Measurements from ENCODE around the gene SCO1. TPM values are rescaled to one million over a fixed set of nuclear protein-coding genes. Genes with fewer than 3 reads are reported as not detected.

The SCO1 gene
- total and polyA plus RNA-seq, 2 donors (not counting 1 experiment from before 2014, with no cell fraction given), result 16.7 to 56.6 TPM

- Histone ChIP-seq H3K9me3 (ENCODE audit: control insufficient read depth, insufficient read depth, low read depth, low read length) (no peaks in the 10 kb centered on the region), H3K4me1 (ENCODE audit: control insufficient read depth, extremely low read depth, insufficient read depth, low read length) (no peaks in the 10 kb centered on the region), H3K4me3 (replicated peaks in 1 of 4; ENCODE audit: control extremely low read depth in 1 of 4, insufficient read depth in 1 of 4, low read depth in 3 of 4, low read length in 4 of 4) (no peak overlapping the region), H3K4me2 (ENCODE audit: extremely low read depth, insufficient read depth, low read length) (no peak overlapping the region), H3K27me3 (ENCODE audit: control insufficient read depth, insufficient read depth, low read length) (no peaks in the 10 kb centered on the region), H3K36me3 (ENCODE audit: control insufficient read depth, insufficient read depth, low read length) (no peaks in the 10 kb centered on the region), H3K9ac (ENCODE audit: insufficient read depth, low read length) (no peak overlapping the region), H2AFZ (ENCODE audit: low read length) (no peak overlapping the region), H3K27ac (ENCODE audit: insufficient read depth, low read length) (no peak overlapping the region), H4K20me1 (ENCODE audit: control insufficient read depth, extremely low read depth, insufficient read depth, low read length) (no peaks in the 10 kb centered on the region), H3K79me2 (ENCODE audit: control insufficient read depth, insufficient read depth, low read length) (no peaks in the 10 kb centered on the region)
- TF ChIP-seq CTCF (conservative IDR thresholded peaks at IDR 0.05 in 1 of 2, IDR thresholded peaks at IDR 0.05 in 1 of 2; ENCODE audit: low read depth in 1 of 2, low read length in 2 of 2) (no peak), EZH2 (IDR thresholded peaks at IDR 0.05; ENCODE audit: low read length, missing control alignments) (no peak)
- no peak for DNase-seq (ENCODE audit: low read depth in 2 of 2)
These were observed 32.8 kb downstream of the SCO1 start for GRCh38 chr17:10664571-10664970.

GRCh38 chr17:10663231-10663630 lies 34.1 kb downstream of the SCO1 start:
- Histone ChIP-seq H3K4me1 (ENCODE audit: control insufficient read depth, extremely low read depth, insufficient read depth, low read length) (no peaks in the 10 kb centered on the region), H3K36me3 (ENCODE audit: control insufficient read depth, insufficient read depth, low read length) (no peaks in the 10 kb centered on the region), H2AFZ (ENCODE audit: low read length) (no peak overlapping the region), H3K4me3 (replicated peaks in 1 of 4; ENCODE audit: control extremely low read depth in 1 of 4, insufficient read depth in 1 of 4, low read depth in 3 of 4, low read length in 4 of 4) (no peak overlapping the region), H3K9ac (ENCODE audit: insufficient read depth, low read length) (no peak overlapping the region), H4K20me1 (ENCODE audit: control insufficient read depth, extremely low read depth, insufficient read depth, low read length) (no peaks in the 10 kb centered on the region), H3K9me3 (ENCODE audit: control insufficient read depth, insufficient read depth, low read depth, low read length) (no peaks in the 10 kb centered on the region), H3K4me2 (ENCODE audit: extremely low read depth, insufficient read depth, low read length) (no peak overlapping the region), H3K27ac (ENCODE audit: insufficient read depth, low read length) (no peak overlapping the region), H3K27me3 (ENCODE audit: control insufficient read depth, insufficient read depth, low read length) (no peaks in the 10 kb centered on the region), H3K79me2 (ENCODE audit: control insufficient read depth, insufficient read depth, low read length) (no peaks in the 10 kb centered on the region)
- no peak for TF ChIP-seq EZH2 (IDR thresholded peaks at IDR 0.05; ENCODE audit: low read length, missing control alignments)
- TF ChIP-seq CTCF (conservative IDR thresholded peaks at IDR 0.05 in 1 of 2, IDR thresholded peaks at IDR 0.05 in 1 of 2; ENCODE audit: low read depth in 1 of 2, low read length in 2 of 2), result no peak
- DNase-seq (ENCODE audit: low read depth in 2 of 2), result no peak

- TF ChIP-seq CTCF (conservative IDR thresholded peaks at IDR 0.05 in 1 of 2, IDR thresholded peaks at IDR 0.05 in 1 of 2; ENCODE audit: low read depth in 1 of 2, low read length in 2 of 2), result no peak
- no peak for TF ChIP-seq EZH2 (IDR thresholded peaks at IDR 0.05; ENCODE audit: low read length, missing control alignments)
- H3K27ac ChIP-seq (ENCODE audit: insufficient read depth, low read length), result no peak overlapping the region
- H3K4me3 ChIP-seq (replicated peaks in 1 of 4; ENCODE audit: control extremely low read depth in 1 of 4, insufficient read depth in 1 of 4, low read depth in 3 of 4, low read length in 4 of 4), result no peak overlapping the region
- no peak for DNase-seq (ENCODE audit: low read depth in 2 of 2)
- no peaks in the 10 kb centered on the region for H3K27me3 ChIP-seq (ENCODE audit: control insufficient read depth, insufficient read depth, low read length)
- H3K4me2 ChIP-seq (ENCODE audit: extremely low read depth, insufficient read depth, low read length), result no peak overlapping the region
- no peaks in the 10 kb centered on the region for H3K4me1 ChIP-seq (ENCODE audit: control insufficient read depth, extremely low read depth, insufficient read depth, low read length)
- H4K20me1 ChIP-seq (ENCODE audit: control insufficient read depth, extremely low read depth, insufficient read depth, low read length), result no peaks in the 10 kb centered on the region
- no peak overlapping the region for H2AFZ ChIP-seq (ENCODE audit: low read length)
- no peaks in the 10 kb centered on the region for H3K79me2 ChIP-seq (ENCODE audit: control insufficient read depth, insufficient read depth, low read length)
- no peaks in the 10 kb centered on the region for H3K9me3 ChIP-seq (ENCODE audit: control insufficient read depth, insufficient read depth, low read depth, low read length)
- no peaks in the 10 kb centered on the region for H3K36me3 ChIP-seq (ENCODE audit: control insufficient read depth, insufficient read depth, low read length)
- H3K9ac ChIP-seq (ENCODE audit: insufficient read depth, low read length), result no peak overlapping the region
These were observed 35.9 kb downstream of the SCO1 start for GRCh38 chr17:10661437-10661836.

Data from fibroblast of lung (primary cell).